ENCODE results near the gene FOXL2NB. TPM values are rescaled to one million over a fixed set of nuclear protein-coding genes. Genes with fewer than 3 reads are reported as not detected.
A peak's percentile ranks its signal among the peaks of the same experiment; 100 is the strongest.

FOXL2NB gene
- total and polyA plus RNA-seq, 4 donors: not detected

GRCh38 chr3:138909904-138910303, 37.1 kb upstream of the FOXL2NB start:
- Histone ChIP-seq H3K9me3 (ENCODE audit: control insufficient read depth, low read length) (no peaks in the 10 kb centered on the region), H3K27me3 (ENCODE audit: control insufficient read depth in 1 of 2, insufficient read depth in 2 of 2, low read length in 1 of 2) (no peaks in the 10 kb centered on the region), H3K27ac (ENCODE audit: low read depth in 1 of 2, low read length in 2 of 2) (no peak overlapping the region), H3K36me3 (ENCODE audit: control insufficient read depth in 1 of 2, insufficient read depth in 2 of 2, low read length in 1 of 2) (peaks cover 0 to 2% of the 10 kb centered on the region in 2 donors), H3K4me3 (ENCODE audit: low read length in 2 of 2) (no peak overlapping the region), H3K4me1 (ENCODE audit: control insufficient read depth in 1 of 2, insufficient read depth in 2 of 2, low read length in 2 of 2) (no peaks in the 10 kb centered on the region)
- intact Hi-C loops (cut with DNase I): loop anchor here in 1 of 2 donors (10.0 kb wide), 1 partner anchor 435 kb away; no protein-coding TSS in a partner anchor
- no peak for ATAC-seq (ENCODE audit: low FRiP score)
- no peak for DNase-seq

GRCh38 chr3:138911621-138912020, 35.4 kb upstream of the FOXL2NB start:
- Histone ChIP-seq H3K4me3 (ENCODE audit: low read length in 2 of 2) (no peak overlapping the region), H3K36me3 (ENCODE audit: control insufficient read depth in 1 of 2, insufficient read depth in 2 of 2, low read length in 1 of 2) (no peaks in the 10 kb centered on the region), H3K27me3 (ENCODE audit: control insufficient read depth in 1 of 2, insufficient read depth in 2 of 2, low read length in 1 of 2) (no peaks in the 10 kb centered on the region), H3K9me3 (ENCODE audit: control insufficient read depth, low read length) (no peaks in the 10 kb centered on the region), H3K27ac (ENCODE audit: low read depth in 1 of 2, low read length in 2 of 2) (no peak overlapping the region), H3K4me1 (ENCODE audit: control insufficient read depth in 1 of 2, insufficient read depth in 2 of 2, low read length in 2 of 2) (no peaks in the 10 kb centered on the region)
- intact Hi-C loops (cut with DNase I): loop anchor here in 1 of 2 donors (10.0 kb wide), 1 partner anchor 437 kb away; no protein-coding TSS in a partner anchor
- ATAC-seq (ENCODE audit: low FRiP score) (no peak), DNase-seq (no peak)
- 97% methylated on average over 1 of the region's 1 CpG for WGBS, 2 donors

GRCh38 chr3:138912237-138912636, 34.8 kb upstream of the FOXL2NB start:
- no peak for ATAC-seq (ENCODE audit: low FRiP score)
- intact Hi-C loops (cut with DNase I): loop anchor here in 1 of 2 donors (10.0 kb wide), 1 partner anchor 437 kb away; no protein-coding TSS in a partner anchor
- 83% methylated on average over 4 of the region's 4 CpGs for WGBS, 2 donors

GRCh38 chr3:138913766-138914165, 33.3 kb upstream of the FOXL2NB start:
- DNase-seq (no peak), ATAC-seq (ENCODE audit: low FRiP score) (no peak)
- no peaks in the 10 kb centered on the region for H3K4me1 ChIP-seq (ENCODE audit: control insufficient read depth in 1 of 2, insufficient read depth in 2 of 2, low read length in 2 of 2)
- WGBS, 2 donors: 89 to 91% methylated on average over 3 of the region's 3 CpGs
- H3K27ac ChIP-seq (ENCODE audit: low read depth in 1 of 2, low read length in 2 of 2): no peak overlapping the region
- intact Hi-C loops (cut with DNase I): loop anchor here in 1 of 2 donors (2.0 to 10.0 kb wide), 2 partner anchors 79 to 439 kb away; partner anchors contain the start of gene PIK3CB
- no peaks in the 10 kb centered on the region for H3K27me3 ChIP-seq (ENCODE audit: control insufficient read depth in 1 of 2, insufficient read depth in 2 of 2, low read length in 1 of 2)
- no peaks in the 10 kb centered on the region for H3K9me3 ChIP-seq (ENCODE audit: control insufficient read depth, low read length)
- no peak overlapping the region for H3K4me3 ChIP-seq (ENCODE audit: low read length in 2 of 2)
- H3K36me3 ChIP-seq (ENCODE audit: control insufficient read depth in 1 of 2, insufficient read depth in 2 of 2, low read length in 1 of 2): no peaks in the 10 kb centered on the region

More at GRCh38 chr3:138912237-138912636, 34.8 kb upstream of the FOXL2NB start:
- DNase-seq: no peak
- Histone ChIP-seq H3K36me3 (ENCODE audit: control insufficient read depth in 1 of 2, insufficient read depth in 2 of 2, low read length in 1 of 2) (no peaks in the 10 kb centered on the region), H3K9me3 (ENCODE audit: control insufficient read depth, low read length) (no peaks in the 10 kb centered on the region), H3K27me3 (ENCODE audit: control insufficient read depth in 1 of 2, insufficient read depth in 2 of 2, low read length in 1 of 2) (no peaks in the 10 kb centered on the region), H3K27ac (ENCODE audit: low read depth in 1 of 2, low read length in 2 of 2) (no peak overlapping the region), H3K4me3 (ENCODE audit: low read length in 2 of 2) (no peak overlapping the region), H3K4me1 (ENCODE audit: control insufficient read depth in 1 of 2, insufficient read depth in 2 of 2, low read length in 2 of 2) (no peaks in the 10 kb centered on the region)

GRCh38 chr3:138914870-138915502, 32.0 kb upstream of the FOXL2NB start:
- DNase-seq: no peak
- ATAC-seq (ENCODE audit: low FRiP score): peak; percentile 28
- Histone ChIP-seq H3K27ac (ENCODE audit: low read depth in 1 of 2, low read length in 2 of 2) (no peak overlapping the region), H3K9me3 (ENCODE audit: control insufficient read depth, low read length) (no peaks in the 10 kb centered on the region), H3K36me3 (ENCODE audit: control insufficient read depth in 1 of 2, insufficient read depth in 2 of 2, low read length in 1 of 2) (no peaks in the 10 kb centered on the region), H3K4me3 (ENCODE audit: low read length in 2 of 2) (peak overlapping the region; percentile 18 to 44), H3K27me3 (ENCODE audit: control insufficient read depth in 1 of 2, insufficient read depth in 2 of 2, low read length in 1 of 2) (no peaks in the 10 kb centered on the region), H3K4me1 (ENCODE audit: control insufficient read depth in 1 of 2, insufficient read depth in 2 of 2, low read length in 2 of 2) (no peaks in the 10 kb centered on the region)
- intact Hi-C loops (cut with DNase I): loop anchor here (1.0 to 10.0 kb wide), 8 partner anchors 78 to 498 kb away; partner anchors contain the start of genes CEP70 (in 1 of the 2), FAIM (in 1 of the 2) and PIK3CB (in 1 of the 2)
- 8 to 9% methylated on average over 19 of the region's 19 CpGs for WGBS, 2 donors

GRCh38 chr3:138915503-138916498, 31.2 kb upstream of the FOXL2NB start:
- no peaks in the 10 kb centered on the region for H3K4me1 ChIP-seq (ENCODE audit: control insufficient read depth in 1 of 2, insufficient read depth in 2 of 2, low read length in 2 of 2)
- no peaks in the 10 kb centered on the region for H3K27me3 ChIP-seq (ENCODE audit: control insufficient read depth in 1 of 2, insufficient read depth in 2 of 2, low read length in 1 of 2)
- no peaks in the 10 kb centered on the region for H3K9me3 ChIP-seq (ENCODE audit: control insufficient read depth, low read length)
- H3K4me3 ChIP-seq (ENCODE audit: low read length in 2 of 2): peak overlapping the region; percentile 35 to 68
- 2% methylated on average over 65 to 68 of the region's 68 CpGs for WGBS, 2 donors
- H3K36me3 ChIP-seq (ENCODE audit: control insufficient read depth in 1 of 2, insufficient read depth in 2 of 2, low read length in 1 of 2): no peaks in the 10 kb centered on the region
- H3K27ac ChIP-seq (ENCODE audit: low read depth in 1 of 2, low read length in 2 of 2): peak overlapping the region; percentile 34 to 82
- peak; percentile 99 for ATAC-seq (ENCODE audit: low FRiP score)
- intact Hi-C loops (cut with DNase I): loop anchor here (1.0 to 10.0 kb wide), 8 partner anchors 78 to 498 kb away; partner anchors contain the start of genes CEP70 (in 1 of the 2), FAIM (in 1 of the 2) and PIK3CB (in 1 of the 2)
- peak; percentile 96 to 99 for DNase-seq

GRCh38 chr3:138916824-138917223, 30.2 kb upstream of the FOXL2NB start:
- intact Hi-C loops (cut with DNase I): loop anchor here (5.0 to 10.0 kb wide), 6 partner anchors 80 to 500 kb away; partner anchors contain the start of gene FAIM (in 1 of the 2)
- H3K27me3 ChIP-seq (ENCODE audit: control insufficient read depth in 1 of 2, insufficient read depth in 2 of 2, low read length in 1 of 2): no peaks in the 10 kb centered on the region
- 64 to 65% methylated on average over 2 of the region's 2 CpGs for WGBS, 2 donors

GRCh38 chr3:138919325-138919724, 27.7 kb upstream of the FOXL2NB start:
- H3K36me3 ChIP-seq (ENCODE audit: control insufficient read depth in 1 of 2, insufficient read depth in 2 of 2, low read length in 1 of 2): no peaks in the 10 kb centered on the region
- H3K27ac ChIP-seq (ENCODE audit: low read depth in 1 of 2, low read length in 2 of 2): no peak overlapping the region
- 70 to 75% methylated on average over 4 of the region's 4 CpGs for WGBS, 2 donors
- no peaks in the 10 kb centered on the region for H3K4me1 ChIP-seq (ENCODE audit: control insufficient read depth in 1 of 2, insufficient read depth in 2 of 2, low read length in 2 of 2)
- H3K9me3 ChIP-seq (ENCODE audit: control insufficient read depth, low read length): no peaks in the 10 kb centered on the region
- intact Hi-C loops (cut with DNase I): loop anchor here (5.0 to 10.0 kb wide), 6 partner anchors 82 to 502 kb away; partner anchors contain the start of gene FAIM (in 1 of the 2)
- DNase-seq (no peak), ATAC-seq (ENCODE audit: low FRiP score) (no peak)
- H3K27me3 ChIP-seq (ENCODE audit: control insufficient read depth in 1 of 2, insufficient read depth in 2 of 2, low read length in 1 of 2): no peaks in the 10 kb centered on the region
- no peak overlapping the region for H3K4me3 ChIP-seq (ENCODE audit: low read length in 2 of 2)

More at GRCh38 chr3:138916824-138917223, 30.2 kb upstream of the FOXL2NB start:
- no peak for DNase-seq
- Histone ChIP-seq H3K4me3 (ENCODE audit: low read length in 2 of 2) (no peak overlapping the region), H3K9me3 (ENCODE audit: control insufficient read depth, low read length) (no peaks in the 10 kb centered on the region), H3K36me3 (ENCODE audit: control insufficient read depth in 1 of 2, insufficient read depth in 2 of 2, low read length in 1 of 2) (no peaks in the 10 kb centered on the region), H3K4me1 (ENCODE audit: control insufficient read depth in 1 of 2, insufficient read depth in 2 of 2, low read length in 2 of 2) (no peaks in the 10 kb centered on the region), H3K27ac (ENCODE audit: low read depth in 1 of 2, low read length in 2 of 2) (no peak overlapping the region)
- no peak for ATAC-seq (ENCODE audit: low FRiP score)
